ENCODE data around the gene SHC1. TPM values are rescaled to one million over a fixed set of nuclear protein-coding genes. Genes with fewer than 3 reads are reported as not detected.

The SHC1 gene
- total RNA-seq, 2 donors from 2014 or later: 85.0 to 97.2 TPM

- Histone ChIP-seq H3K4me3 (no peak overlapping the region), H3K9me3 (no peaks in the 10 kb centered on the region), H3K27ac (peak overlapping the region; percentile 100), H3K4me1 (replicated peaks) (peaks cover 45% of the 10 kb centered on the region), H3K27me3 (replicated peaks; ENCODE audit: insufficient read depth) (no peaks in the 10 kb centered on the region), H3K36me3 (peaks cover 7 to 14% of the 10 kb centered on the region in 2 donors)
- DNase-seq (ENCODE audit: low spot score): no peak
- no peak for TF ChIP-seq POLR2AphosphoS5 (IDR thresholded peaks at IDR 0.05)
- no peak for TF ChIP-seq CTCF (IDR thresholded peaks at IDR 0.05)
- TF ChIP-seq POLR2A (IDR thresholded peaks at IDR 0.05): no peak
- intact Hi-C loops (cut with DNase I): no loop called here
- WGBS: 71% methylated on average over 5 of the region's 5 CpGs
Measured at GRCh38 chr1:155011004-155011416, 40.5 kb upstream of the SHC1 start.

GRCh38 chr1:155010211-155010918 lies 39.8 kb upstream of the SHC1 start:
- WGBS: 50% methylated on average over 11 of the region's 11 CpGs
- Histone ChIP-seq H3K4me1 (replicated peaks) (peaks cover 49% of the 10 kb centered on the region), H3K4me3 (peak overlapping the region in 1 of 2 donors; percentile 51), H3K9me3 (no peaks in the 10 kb centered on the region), H3K27ac (peak overlapping the region; percentile 100), H3K36me3 (peaks cover 7 to 12% of the 10 kb centered on the region in 2 donors), H3K27me3 (replicated peaks; ENCODE audit: insufficient read depth) (no peaks in the 10 kb centered on the region)
- no peak for DNase-seq (ENCODE audit: low spot score)
- TF ChIP-seq POLR2AphosphoS5 (IDR thresholded peaks at IDR 0.05) (no peak), POLR2A (IDR thresholded peaks at IDR 0.05) (no peak), CTCF (IDR thresholded peaks at IDR 0.05) (no peak)
- intact Hi-C loops (cut with DNase I): no loop called here

GRCh38 chr1:155009742-155010141 lies 39.2 kb upstream of the SHC1 start:
- Histone ChIP-seq H3K4me1 (replicated peaks) (peaks cover 49% of the 10 kb centered on the region), H3K36me3 (peaks cover 4 to 6% of the 10 kb centered on the region in 2 donors), H3K27ac (peak overlapping the region; percentile 100), H3K27me3 (replicated peaks; ENCODE audit: insufficient read depth) (no peaks in the 10 kb centered on the region), H3K4me3 (peak overlapping the region; percentile 32 to 51), H3K9me3 (no peaks in the 10 kb centered on the region)
- intact Hi-C loops (cut with DNase I): no loop called here
- TF ChIP-seq CTCF (IDR thresholded peaks at IDR 0.05) (no peak), POLR2A (IDR thresholded peaks at IDR 0.05) (no peak), POLR2AphosphoS5 (IDR thresholded peaks at IDR 0.05) (no peak)
- WGBS: 93% methylated on average over 5 of the region's 5 CpGs
- DNase-seq (ENCODE audit: low spot score): no peak

GRCh38 chr1:155009221-155009711 lies 38.7 kb upstream of the SHC1 start:
- TF ChIP-seq POLR2AphosphoS5 (IDR thresholded peaks at IDR 0.05) (no peak), POLR2A (IDR thresholded peaks at IDR 0.05) (no peak), CTCF (IDR thresholded peaks at IDR 0.05) (no peak)
- WGBS: 70% methylated on average over 12 of the region's 12 CpGs
- Histone ChIP-seq H3K27me3 (replicated peaks; ENCODE audit: insufficient read depth) (no peaks in the 10 kb centered on the region), H3K4me3 (peak overlapping the region; percentile 32 to 51), H3K9me3 (no peaks in the 10 kb centered on the region), H3K4me1 (replicated peaks) (peaks cover 49% of the 10 kb centered on the region), H3K27ac (peak overlapping the region; percentile 100), H3K36me3 (peaks cover 0 to 1% of the 10 kb centered on the region in 2 donors)
- DNase-seq (ENCODE audit: low spot score): no peak
- intact Hi-C loops (cut with DNase I): no loop called here

Data from prostate gland (tissue), 2 donors.